ENCODE results near the gene SYT1.

- TF ChIP-seq CTCF (IDR thresholded peaks at IDR 0.05 in 8 of 11, conservative IDR thresholded peaks at IDR 0.05 in 3 of 11) (no peak), POLR2A (IDR thresholded peaks at IDR 0.05) (no peak), POLR2AphosphoS5 (IDR thresholded peaks at IDR 0.05) (no peak)
These were observed 832 bp upstream of the SYT1 start for GRCh38 chr12:78863482-78864402.
